GM19397 (cell line): Measurements from ENCODE around the gene CKS2.
"Not testable (repeated sequence)": the region's sequence is repeated elsewhere in the genome, so short reads cannot be mapped to it uniquely, and the experiment has no call there.

ENCODE experiments used
- ATAC-seq: cut with Tn5 transposase; IDR thresholded peaks from one replicate; pipeline ENCODE4 v1.9.1; 2021; ENCODE audit warnings: mild to moderate bottlenecking, moderate library complexity; ENCODE audit not compliant: unreplicated experiment

CKS2 gene

GRCh38 chr9:89310475-89311345 lies at the start of gene CKS2:
Gene CKS2 (plus strand): TSS chr9:89311195. CDS start chr9:89311293, 98 bp downstream.
- ATAC-seq = peak; percentile 90

GRCh38 chr9:89273528-89274279 lies 37.3 kb upstream of the CKS2 start:
- ATAC-seq = no peak

- no peak for ATAC-seq
These were observed 36.2 kb upstream of the CKS2 start for GRCh38 chr9:89274838-89275237.

GRCh38 chr9:89276040-89276439 lies 35.0 kb upstream of the CKS2 start:
- not testable (repeated sequence) for ATAC-seq

GRCh38 chr9:89277043-89277442 lies 34.0 kb upstream of the CKS2 start:
- no peak for ATAC-seq

GRCh38 chr9:89277454-89277853 lies 33.5 kb upstream of the CKS2 start:
- ATAC-seq = no peak

GRCh38 chr9:89278551-89278950 lies 32.4 kb upstream of the CKS2 start:
- ATAC-seq = no peak

GRCh38 chr9:89278997-89279739 lies 31.8 kb upstream of the CKS2 start:
- no peak for ATAC-seq

- ATAC-seq = no peak
These were observed 29.9 kb upstream of the CKS2 start for GRCh38 chr9:89281106-89281505.

GRCh38 chr9:89282248-89282968 lies 28.6 kb upstream of the CKS2 start:
- not testable (repeated sequence) for ATAC-seq

GRCh38 chr9:89284076-89284475 lies 26.9 kb upstream of the CKS2 start:
- no peak for ATAC-seq

GRCh38 chr9:89291741-89292140 lies 19.3 kb upstream of the CKS2 start:
- ATAC-seq = no peak

- no peak for ATAC-seq
These were observed 18.0 kb upstream of the CKS2 start for GRCh38 chr9:89293014-89293413.

GRCh38 chr9:89295400-89295799 lies 15.6 kb upstream of the CKS2 start:
- ATAC-seq = no peak

GRCh38 chr9:89301996-89302395 lies 9.0 kb upstream of the CKS2 start:
- not testable (repeated sequence) for ATAC-seq

GRCh38 chr9:89304020-89304833 lies 6.8 kb upstream of the CKS2 start:
- no peak for ATAC-seq

GRCh38 chr9:89304834-89305188 lies 6.2 kb upstream of the CKS2 start:
- peak; percentile 52 for ATAC-seq

GRCh38 chr9:89305868-89306267 lies 5.1 kb upstream of the CKS2 start:
- ATAC-seq = no peak

GRCh38 chr9:89309166-89309565 lies 1.8 kb upstream of the CKS2 start:
- no peak for ATAC-seq
